Coronary artery (tissue), 2 donors: ENCODE data around the gene CDH4.

ENCODE experiments used
- DNase-seq: peaks from one replicate; pipeline ENCODE4 v3.0.0-alpha.2; 2017; ENCODE audit warnings: low spot score
- H3K27ac ChIP-seq, 2 donors: fragments of 200-600 bp; sonication (generic); one replicate each; pipeline ENCODE4 v1.5.1; 2016 to 2019
- H3K4me3 ChIP-seq: fragments of 200-600 bp; sonication (generic); 2 replicates; pipeline ENCODE4 v1.5.1; 2016; ENCODE audit warnings: mild to moderate bottlenecking, moderate library complexity
- TF ChIP-seq, protein P1 (sequence below): fragments of 200-600 bp; sonication (generic); IDR thresholded peaks from one replicate; pipeline ENCODE4 v1.5.1; 2019; ENCODE audit warnings: antibody characterized with exemption

The CDH4 gene

DNA sequence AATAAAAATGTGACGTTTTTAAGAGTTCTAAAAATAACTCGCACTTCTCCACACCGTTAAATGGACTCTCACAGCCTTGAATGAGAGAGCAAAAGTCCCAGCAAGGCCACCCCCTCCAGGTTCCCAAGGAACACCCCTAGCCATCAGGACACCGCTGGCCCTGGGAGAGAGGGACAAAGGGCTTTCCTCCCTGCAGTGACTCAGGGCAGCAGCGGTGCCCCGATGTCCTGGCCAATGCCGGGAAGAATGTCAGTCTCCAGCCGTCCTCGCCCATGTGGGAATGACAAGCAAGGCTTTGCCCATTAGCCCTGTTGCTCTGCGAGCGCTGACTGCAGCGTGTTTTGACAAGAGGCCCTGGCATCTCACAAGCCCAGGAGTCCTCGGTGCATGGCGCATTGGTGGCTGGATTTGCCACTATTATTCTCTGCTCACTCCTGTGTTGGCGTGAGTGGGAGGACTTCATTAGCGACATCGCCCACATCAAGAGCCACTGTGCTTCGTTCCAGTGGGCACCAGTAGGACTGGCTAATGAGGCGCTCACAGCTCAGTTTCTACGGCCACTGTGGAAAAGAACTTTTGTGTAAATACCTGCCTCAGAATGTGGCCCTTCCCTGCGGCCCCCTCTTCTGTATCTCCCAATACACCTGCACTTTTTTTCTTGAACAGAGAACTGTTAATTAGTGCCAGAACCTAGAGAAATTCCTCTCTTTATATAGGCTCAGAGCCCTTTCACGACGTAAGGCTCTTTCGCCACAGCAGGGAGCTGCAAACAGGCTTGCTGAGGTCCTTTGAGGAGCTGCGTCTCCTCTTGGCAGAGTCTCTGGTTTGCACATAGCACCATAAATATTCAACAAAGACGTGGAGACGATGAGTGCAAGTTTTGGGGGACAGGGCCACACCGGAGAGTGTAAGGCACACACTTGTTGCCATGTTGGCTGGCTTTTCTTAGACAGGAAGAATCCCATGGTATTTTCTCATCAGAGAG is 477.0 kb downstream of the CDH4 start:
- H3K27ac ChIP-seq, result no peak overlapping the region
- TF ChIP-seq, protein P1, sequence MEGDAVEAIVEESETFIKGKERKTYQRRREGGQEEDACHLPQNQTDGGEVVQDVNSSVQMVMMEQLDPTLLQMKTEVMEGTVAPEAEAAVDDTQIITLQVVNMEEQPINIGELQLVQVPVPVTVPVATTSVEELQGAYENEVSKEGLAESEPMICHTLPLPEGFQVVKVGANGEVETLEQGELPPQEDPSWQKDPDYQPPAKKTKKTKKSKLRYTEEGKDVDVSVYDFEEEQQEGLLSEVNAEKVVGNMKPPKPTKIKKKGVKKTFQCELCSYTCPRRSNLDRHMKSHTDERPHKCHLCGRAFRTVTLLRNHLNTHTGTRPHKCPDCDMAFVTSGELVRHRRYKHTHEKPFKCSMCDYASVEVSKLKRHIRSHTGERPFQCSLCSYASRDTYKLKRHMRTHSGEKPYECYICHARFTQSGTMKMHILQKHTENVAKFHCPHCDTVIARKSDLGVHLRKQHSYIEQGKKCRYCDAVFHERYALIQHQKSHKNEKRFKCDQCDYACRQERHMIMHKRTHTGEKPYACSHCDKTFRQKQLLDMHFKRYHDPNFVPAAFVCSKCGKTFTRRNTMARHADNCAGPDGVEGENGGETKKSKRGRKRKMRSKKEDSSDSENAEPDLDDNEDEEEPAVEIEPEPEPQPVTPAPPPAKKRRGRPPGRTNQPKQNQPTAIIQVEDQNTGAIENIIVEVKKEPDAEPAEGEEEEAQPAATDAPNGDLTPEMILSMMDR, result no peak
- no peak overlapping the region for H3K4me3 ChIP-seq
- DNase-seq, result no peak

DNA sequence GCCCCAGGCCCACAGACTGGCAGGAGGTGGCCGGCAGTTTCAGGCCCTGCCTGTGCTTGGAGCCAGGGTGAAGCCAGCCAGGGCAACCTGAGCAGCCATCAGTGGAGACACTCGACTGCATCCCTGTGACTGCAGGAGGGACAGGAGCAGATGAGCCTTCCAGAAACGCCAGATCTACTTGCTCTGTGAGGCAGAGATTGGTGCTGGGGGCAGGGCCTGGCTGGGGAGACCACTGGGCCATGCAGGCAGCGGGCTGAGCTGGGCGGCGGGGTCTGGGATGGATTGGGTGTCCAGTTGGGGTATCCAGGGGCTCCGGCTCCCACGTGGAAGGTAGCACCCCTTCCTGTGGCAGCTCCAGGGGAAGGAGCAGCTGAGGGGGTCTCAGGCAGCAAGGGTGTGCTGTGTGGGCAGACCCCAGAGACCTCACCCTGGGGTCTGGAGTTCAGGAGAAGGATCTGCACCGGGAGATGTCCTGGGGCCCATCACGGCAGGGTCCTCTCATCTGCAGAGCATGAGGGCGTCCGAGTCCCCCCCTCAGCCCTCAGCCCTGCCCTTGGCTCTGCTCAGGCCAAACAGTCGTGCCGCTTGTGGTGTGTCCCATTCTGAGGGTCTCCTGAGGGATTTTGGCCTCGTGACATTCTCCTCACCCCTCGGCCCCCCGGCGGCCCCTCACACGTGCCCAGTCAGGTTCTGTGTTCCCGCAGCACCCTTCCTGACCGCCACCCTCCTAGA is 478.7 kb downstream of the CDH4 start:
- no peak overlapping the region for H3K27ac ChIP-seq
- no peak overlapping the region for H3K4me3 ChIP-seq
- DNase-seq, result no peak
- TF ChIP-seq, protein P1, result no peak

DNA sequence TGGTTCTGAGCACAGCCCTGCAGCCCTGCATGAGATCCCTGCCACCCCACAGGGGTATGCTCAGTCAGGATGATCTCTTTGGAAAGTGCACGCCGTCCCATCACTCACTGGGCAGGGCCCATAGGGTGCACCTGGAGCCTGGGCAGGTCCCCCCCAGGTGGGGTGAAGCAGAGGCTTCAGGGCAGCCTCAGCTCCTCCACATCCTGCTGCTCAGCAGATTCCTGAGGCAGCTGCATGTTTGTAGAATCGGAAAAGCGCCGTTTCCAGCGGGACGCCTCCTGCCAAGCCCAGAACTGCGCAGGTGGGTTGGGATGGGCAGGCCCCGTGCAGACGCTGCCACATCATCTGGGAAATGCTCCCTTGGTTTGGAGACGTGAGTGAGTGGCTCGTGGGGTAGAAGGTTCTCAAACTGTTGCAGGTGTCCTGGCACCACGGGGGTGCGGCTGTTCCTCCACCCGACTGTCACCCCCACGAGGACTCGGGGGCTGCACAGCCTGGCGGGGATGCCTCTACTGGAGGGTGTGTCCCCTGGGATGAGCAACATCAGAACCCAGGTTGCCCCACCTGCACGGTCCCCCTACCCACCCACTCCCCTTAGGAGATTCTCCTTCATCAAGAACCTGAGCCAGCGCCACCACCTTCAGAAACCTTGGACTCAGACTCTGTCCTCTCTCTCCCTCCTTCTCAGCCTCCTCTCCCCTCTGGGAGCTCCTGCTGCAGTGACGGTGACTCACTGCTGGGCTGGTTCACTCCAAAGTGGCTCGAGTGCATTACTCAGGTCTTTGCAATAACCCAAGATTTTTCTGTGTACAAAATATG is 479.5 kb downstream of the CDH4 start:
- DNase-seq, result no peak
- Histone ChIP-seq H3K27ac (no peak overlapping the region), H3K4me3 (no peak overlapping the region)
- TF ChIP-seq, protein P1, result no peak

DNA sequence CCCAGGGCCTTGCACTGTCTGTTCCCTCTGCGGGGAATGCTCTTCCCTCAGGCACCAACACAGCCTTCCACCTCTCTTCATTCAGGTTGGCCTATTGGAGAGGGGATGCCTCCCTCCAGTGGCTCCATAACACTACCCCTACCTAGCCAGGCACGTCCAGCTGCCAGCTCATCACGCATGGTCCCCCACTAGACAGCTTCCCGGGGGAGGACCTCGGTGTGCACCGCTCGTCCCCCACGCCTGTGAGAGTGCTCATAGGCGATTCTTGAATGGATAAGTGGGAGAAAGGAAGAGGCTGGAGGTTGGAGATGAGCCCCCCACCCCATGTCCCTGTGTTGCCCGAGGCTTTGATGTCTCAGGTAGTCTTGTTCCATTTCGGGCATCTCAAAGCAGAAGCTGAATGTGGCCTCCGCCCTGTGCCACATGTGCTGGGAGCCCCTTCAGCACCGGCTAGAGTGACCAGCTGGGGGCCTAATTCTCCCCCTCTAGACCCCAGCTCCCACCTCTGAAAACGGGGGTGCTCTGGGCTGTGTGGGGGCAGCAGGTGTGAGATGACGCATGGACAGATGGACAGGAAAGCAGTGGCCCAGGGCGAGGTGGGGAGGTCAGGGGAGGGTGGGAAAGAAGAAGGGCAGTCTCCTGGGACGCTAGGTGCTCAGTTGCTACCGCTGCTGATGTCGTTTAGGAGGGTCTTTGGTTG is 480.6 kb downstream of the CDH4 start:
- Histone ChIP-seq H3K4me3 (no peak overlapping the region), H3K27ac (no peak overlapping the region)
- TF ChIP-seq, protein P1, result no peak
- DNase-seq, result no peak

DNA sequence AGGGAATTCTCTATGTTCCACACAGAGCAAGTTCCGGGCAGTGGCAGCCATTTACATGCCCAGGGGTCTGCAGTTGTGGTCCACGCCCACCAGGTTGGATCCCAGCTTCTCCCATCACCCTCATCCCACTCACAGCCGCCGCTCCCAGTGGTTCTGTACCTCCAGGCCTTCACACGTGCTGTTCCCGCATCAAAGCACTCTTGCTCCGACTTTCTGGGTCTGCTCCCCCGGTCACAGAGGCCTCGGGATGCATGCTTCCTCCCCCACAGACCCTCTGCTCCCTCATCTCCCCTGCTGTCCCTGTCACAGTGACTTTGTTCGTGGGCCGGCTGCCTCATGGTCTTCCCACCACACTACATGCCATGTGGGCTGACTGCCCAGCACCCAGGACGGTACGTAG is 481.2 kb downstream of the CDH4 start:
- TF ChIP-seq, protein P1, result no peak
- no peak for DNase-seq
- Histone ChIP-seq H3K4me3 (no peak overlapping the region), H3K27ac (no peak overlapping the region)
